GM12801 (cell line): ENCODE results near the gene IL1RAPL1.

Experiments used
- TF ChIP-seq, protein P1 (sequence below): IDR thresholded peaks from one replicate; pipeline ENCODE4 v1.5.1; 2011; ENCODE audit warnings: control low read depth; ENCODE audit not compliant: insufficient read length; ENCODE audit errors: extremely low read depth

Gene IL1RAPL1

DNA sequence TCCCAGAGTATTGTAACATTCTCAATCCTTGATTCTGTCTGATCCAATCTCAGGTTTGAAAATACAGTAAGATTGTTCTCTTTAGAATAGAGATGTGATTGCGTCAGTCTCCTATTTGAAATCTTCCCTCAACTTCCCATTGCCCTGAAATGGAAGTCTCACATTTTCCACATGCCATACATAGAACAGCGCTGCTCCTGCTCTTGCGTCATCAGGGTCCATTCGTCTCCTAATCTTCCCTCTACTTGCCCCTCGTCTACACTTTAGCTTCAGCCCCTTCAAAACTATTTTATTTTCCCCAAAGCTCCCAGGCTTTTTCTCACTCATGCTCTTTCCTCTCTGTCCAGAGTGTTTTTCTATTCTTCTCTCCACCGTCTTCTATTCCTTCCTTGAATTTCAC is 1326.4 kb downstream of the IL1RAPL1 start:
- TF ChIP-seq, protein P1, sequence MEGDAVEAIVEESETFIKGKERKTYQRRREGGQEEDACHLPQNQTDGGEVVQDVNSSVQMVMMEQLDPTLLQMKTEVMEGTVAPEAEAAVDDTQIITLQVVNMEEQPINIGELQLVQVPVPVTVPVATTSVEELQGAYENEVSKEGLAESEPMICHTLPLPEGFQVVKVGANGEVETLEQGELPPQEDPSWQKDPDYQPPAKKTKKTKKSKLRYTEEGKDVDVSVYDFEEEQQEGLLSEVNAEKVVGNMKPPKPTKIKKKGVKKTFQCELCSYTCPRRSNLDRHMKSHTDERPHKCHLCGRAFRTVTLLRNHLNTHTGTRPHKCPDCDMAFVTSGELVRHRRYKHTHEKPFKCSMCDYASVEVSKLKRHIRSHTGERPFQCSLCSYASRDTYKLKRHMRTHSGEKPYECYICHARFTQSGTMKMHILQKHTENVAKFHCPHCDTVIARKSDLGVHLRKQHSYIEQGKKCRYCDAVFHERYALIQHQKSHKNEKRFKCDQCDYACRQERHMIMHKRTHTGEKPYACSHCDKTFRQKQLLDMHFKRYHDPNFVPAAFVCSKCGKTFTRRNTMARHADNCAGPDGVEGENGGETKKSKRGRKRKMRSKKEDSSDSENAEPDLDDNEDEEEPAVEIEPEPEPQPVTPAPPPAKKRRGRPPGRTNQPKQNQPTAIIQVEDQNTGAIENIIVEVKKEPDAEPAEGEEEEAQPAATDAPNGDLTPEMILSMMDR: no peak

DNA sequence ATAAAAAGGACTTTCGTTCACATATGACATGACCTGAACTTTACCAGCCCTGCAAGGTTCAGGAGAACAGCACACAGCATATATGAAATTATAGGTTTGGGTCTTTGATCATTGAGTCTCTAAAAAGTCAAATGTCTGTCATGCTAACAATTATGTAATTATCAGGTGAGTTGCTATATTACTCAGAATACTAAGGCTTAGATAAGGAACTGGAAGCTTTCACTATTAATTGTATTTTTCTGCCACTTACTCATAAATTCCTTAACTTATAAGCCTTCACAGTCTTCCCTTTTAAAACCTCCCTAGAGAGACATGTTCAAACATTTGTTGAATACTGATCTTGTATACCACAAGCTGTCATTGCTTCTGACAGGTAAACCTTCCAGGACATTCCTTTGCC is 1335.4 kb downstream of the IL1RAPL1 start:
- TF ChIP-seq, protein P1: no peak

DNA sequence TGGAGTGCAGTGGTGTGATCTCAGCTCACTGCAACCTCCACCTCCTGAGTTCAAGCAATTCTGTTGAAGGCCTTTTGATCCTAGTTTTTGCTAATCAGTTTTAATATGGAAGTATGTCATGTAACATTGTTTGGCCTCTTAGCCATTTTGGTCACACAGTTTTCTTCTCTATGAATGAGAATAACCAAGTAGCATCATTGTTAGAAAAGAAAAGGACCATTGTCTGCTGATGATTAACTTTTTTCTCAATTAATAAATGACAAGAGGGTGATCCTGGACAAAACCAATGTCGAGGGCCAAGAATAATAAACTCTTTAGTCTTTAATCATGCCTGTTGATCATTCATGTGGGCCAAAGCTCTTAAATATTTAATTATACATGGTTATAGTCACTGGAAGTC is 1338.8 kb downstream of the IL1RAPL1 start:
- TF ChIP-seq, protein P1: no peak

DNA sequence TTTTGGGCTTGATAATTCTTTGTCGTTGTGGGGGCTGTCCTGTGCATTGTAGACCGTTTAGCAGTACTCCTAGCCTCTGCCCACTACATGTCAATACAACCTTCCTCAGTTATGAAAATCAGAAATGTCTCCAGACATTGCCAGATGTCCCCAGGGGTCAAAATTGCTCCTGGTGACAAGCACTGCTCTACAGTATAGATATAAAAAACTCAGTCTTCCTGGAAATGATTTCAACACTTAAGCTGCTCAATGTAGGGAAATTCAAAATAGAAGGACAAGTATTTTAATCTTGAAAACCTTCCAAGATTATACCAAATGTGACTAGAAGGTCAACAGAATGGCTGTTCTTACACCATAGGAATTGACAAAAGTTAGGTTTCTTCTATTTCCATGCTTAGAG is 1339.4 kb downstream of the IL1RAPL1 start:
- TF ChIP-seq, protein P1: no peak

DNA sequence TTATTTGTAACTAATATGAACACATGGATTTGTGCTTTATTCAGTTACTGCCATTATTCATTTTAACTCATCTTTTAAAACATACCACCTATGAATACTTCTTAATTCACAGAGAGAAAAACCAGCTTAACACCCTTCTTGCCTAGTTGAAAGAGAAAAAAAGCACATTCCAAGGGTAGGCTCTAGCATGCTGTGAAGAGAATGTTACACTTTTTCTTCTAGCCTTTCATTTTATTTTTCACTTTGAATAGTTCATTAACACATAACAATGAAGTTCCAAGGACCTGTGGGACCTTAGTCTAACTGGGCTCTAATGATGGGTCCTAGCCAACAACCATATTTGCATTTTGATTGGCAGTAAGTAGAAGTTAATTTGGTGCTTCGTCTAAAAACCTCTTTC is 1348.2 kb downstream of the IL1RAPL1 start:
- TF ChIP-seq, protein P1: no peak

DNA sequence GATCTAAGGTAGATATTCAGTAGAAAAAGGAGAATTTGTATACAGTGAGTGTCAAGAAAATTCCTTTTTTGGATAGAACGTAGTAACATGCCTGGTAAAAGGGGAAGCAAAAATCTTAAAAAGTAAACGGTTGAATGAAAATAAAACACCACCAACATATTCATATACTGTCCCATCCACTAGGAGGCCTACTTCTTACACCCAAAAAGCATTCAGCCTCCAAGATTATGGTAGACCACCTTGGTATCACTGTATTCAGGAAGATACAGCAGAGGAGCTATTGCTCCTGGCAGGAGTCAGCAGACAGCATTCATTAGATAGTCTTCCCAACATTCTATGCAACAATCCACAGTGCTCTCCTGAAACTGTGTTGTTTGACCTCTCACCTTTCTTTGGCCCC is 1353.5 kb downstream of the IL1RAPL1 start:
- TF ChIP-seq, protein P1: no peak

DNA sequence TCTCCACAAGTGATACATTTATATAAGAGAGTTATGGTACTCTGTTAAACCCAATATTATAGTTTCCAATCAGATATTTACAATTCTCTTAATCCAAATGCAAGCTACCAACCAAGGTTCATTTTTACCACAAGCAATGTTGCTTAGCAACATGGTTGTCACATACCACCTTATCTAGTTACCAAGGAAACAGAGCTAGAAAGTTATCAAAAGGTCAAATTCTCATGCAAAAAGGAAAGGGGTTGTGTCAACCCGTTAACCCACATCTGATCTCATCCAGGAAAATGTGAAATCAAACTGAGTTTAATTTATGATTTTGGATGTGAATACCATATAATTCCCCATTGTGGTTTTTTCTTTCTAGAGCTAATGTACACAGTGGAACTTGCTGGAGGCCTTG is 1354.0 kb downstream of the IL1RAPL1 start:
- TF ChIP-seq, protein P1: no peak

DNA sequence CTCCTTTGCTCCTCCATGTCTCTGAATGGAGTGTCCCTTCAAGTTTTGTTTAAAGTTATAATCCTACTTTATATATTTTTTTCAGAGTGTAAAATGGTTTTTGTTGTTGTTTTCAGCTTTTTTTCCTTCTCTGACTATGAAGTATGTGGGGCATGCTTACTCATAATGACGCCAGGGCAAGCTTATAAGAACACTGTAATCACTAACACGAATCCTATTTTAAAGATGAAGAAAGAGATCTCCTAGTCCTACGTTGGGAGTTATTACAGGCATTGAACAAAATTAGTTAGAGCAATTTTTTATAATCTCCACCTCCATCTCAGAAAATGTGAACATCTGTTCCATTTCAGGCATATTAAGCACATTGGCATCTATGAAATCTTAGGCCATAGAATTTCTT is 1360.0 kb downstream of the IL1RAPL1 start:
- TF ChIP-seq, protein P1: no peak
